Measurements from ENCODE around the gene SLC25A12.

Gene SLC25A12

GRCh38 chr2:171841996-171842395, 52.0 kb downstream of the SLC25A12 start:
- DNase-seq: no peak
- H3K4me1 ChIP-seq: no peaks in the 10 kb centered on the region
- H3K4me3 ChIP-seq (ENCODE audit: low read depth, low read length): no peak overlapping the region
- no peaks in the 10 kb centered on the region for H3K9me3 ChIP-seq
- no peaks in the 10 kb centered on the region for H3K36me3 ChIP-seq
- TF ChIP-seq CTCF (IDR thresholded peaks at IDR 0.05; ENCODE audit: low read depth, low read length): no peak
- no peaks in the 10 kb centered on the region for H3K27me3 ChIP-seq

- Histone ChIP-seq H3K4me1 (no peaks in the 10 kb centered on the region), H3K27me3 (no peaks in the 10 kb centered on the region), H3K9me3 (no peaks in the 10 kb centered on the region), H3K36me3 (peaks cover 12% of the 10 kb centered on the region), H3K4me3 (ENCODE audit: low read depth, low read length) (no peak overlapping the region)
- no peak for DNase-seq
- TF ChIP-seq CTCF (IDR thresholded peaks at IDR 0.05; ENCODE audit: low read depth, low read length): no peak
These were observed 56.3 kb downstream of the SLC25A12 start for GRCh38 chr2:171837736-171838135.

- H3K4me3 ChIP-seq (ENCODE audit: low read depth, low read length): no peak overlapping the region
- H3K9me3 ChIP-seq: no peaks in the 10 kb centered on the region
- no peaks in the 10 kb centered on the region for H3K27me3 ChIP-seq
- H3K36me3 ChIP-seq: peaks cover 23% of the 10 kb centered on the region
- no peaks in the 10 kb centered on the region for H3K4me1 ChIP-seq
- TF ChIP-seq CTCF (IDR thresholded peaks at IDR 0.05; ENCODE audit: low read depth, low read length): no peak
- DNase-seq: no peak
These were observed 57.7 kb downstream of the SLC25A12 start for GRCh38 chr2:171836146-171836910.

- no peak overlapping the region for H3K4me3 ChIP-seq (ENCODE audit: low read depth, low read length)
- TF ChIP-seq CTCF (IDR thresholded peaks at IDR 0.05; ENCODE audit: low read depth, low read length): no peak
- H3K9me3 ChIP-seq: no peaks in the 10 kb centered on the region
- no peaks in the 10 kb centered on the region for H3K4me1 ChIP-seq
- H3K27me3 ChIP-seq: no peaks in the 10 kb centered on the region
- peaks cover 27% of the 10 kb centered on the region for H3K36me3 ChIP-seq
- DNase-seq: no peak
These were observed 58.7 kb downstream of the SLC25A12 start for GRCh38 chr2:171835386-171835785.

GRCh38 chr2:171834286-171834685, 59.8 kb downstream of the SLC25A12 start:
- no peaks in the 10 kb centered on the region for H3K4me1 ChIP-seq
- H3K27me3 ChIP-seq: no peaks in the 10 kb centered on the region
- peaks cover 27% of the 10 kb centered on the region for H3K36me3 ChIP-seq
- DNase-seq: no peak
- no peak for TF ChIP-seq CTCF (IDR thresholded peaks at IDR 0.05; ENCODE audit: low read depth, low read length)
- no peak overlapping the region for H3K4me3 ChIP-seq (ENCODE audit: low read depth, low read length)
- H3K9me3 ChIP-seq: no peaks in the 10 kb centered on the region

- Histone ChIP-seq H3K9me3 (no peaks in the 10 kb centered on the region), H3K4me3 (ENCODE audit: low read depth, low read length) (no peak overlapping the region), H3K4me1 (no peaks in the 10 kb centered on the region), H3K27me3 (no peaks in the 10 kb centered on the region), H3K36me3 (peaks cover 27% of the 10 kb centered on the region)
- no peak for TF ChIP-seq CTCF (IDR thresholded peaks at IDR 0.05; ENCODE audit: low read depth, low read length)
- DNase-seq: no peak
These were observed 61.6 kb downstream of the SLC25A12 start for GRCh38 chr2:171832489-171832888.
